GM21723 (cell line): ENCODE measurements around the gene ZNF552.
"Not testable (repeated sequence)": the region's sequence is repeated elsewhere in the genome, so short reads cannot be mapped to it uniquely, and the experiment has no call there.

ENCODE experiments used
- ATAC-seq: cut with Tn5 transposase; IDR thresholded peaks from one replicate; pipeline ENCODE4 v1.9.1; 2021; ENCODE audit warnings: mild to moderate bottlenecking, moderate library complexity; ENCODE audit not compliant: unreplicated experiment

Gene ZNF552

DNA sequence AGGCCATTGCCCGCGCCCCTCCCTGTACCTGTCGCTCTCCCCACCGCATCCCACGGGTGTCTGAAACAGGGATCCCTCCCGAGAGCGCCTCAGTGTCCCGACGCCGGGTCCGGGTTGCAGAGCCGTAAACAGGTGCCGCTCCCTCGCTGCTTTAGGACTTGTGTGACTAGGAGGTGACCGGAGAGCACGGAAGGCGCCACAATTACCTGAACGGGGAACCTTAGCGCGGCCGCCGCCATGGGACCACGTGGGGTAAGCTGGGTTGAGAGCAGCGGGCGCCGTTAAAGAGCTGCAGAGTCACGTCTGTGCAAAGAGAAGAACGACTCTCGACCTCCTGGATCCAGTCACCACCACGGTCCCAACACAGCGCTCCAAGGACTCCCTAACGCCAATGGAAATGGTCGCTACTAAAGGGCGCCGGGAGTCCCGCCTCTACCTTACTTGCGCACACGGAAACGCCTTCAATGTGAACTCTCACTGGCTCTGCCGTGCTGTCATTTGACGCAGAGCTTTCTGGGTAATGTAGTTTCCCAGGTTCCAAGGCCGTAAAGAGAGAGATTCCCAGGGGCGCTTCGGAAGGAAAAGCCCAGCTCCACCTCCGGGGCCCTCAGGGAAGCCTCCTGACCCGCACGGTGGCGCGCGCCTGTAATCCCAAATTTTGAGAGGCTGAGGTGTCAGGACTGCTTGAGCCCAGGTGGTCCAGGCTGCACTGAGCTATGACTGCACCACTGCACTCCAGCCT, at the start of gene ZNF552:
Gene ZNF552, minus strand, starts transcription at position 409 of the 742 bp plus-strand sequence. Its CDS starts 170 bp downstream, at position 239.
- ATAC-seq = peak; percentile 63

DNA sequence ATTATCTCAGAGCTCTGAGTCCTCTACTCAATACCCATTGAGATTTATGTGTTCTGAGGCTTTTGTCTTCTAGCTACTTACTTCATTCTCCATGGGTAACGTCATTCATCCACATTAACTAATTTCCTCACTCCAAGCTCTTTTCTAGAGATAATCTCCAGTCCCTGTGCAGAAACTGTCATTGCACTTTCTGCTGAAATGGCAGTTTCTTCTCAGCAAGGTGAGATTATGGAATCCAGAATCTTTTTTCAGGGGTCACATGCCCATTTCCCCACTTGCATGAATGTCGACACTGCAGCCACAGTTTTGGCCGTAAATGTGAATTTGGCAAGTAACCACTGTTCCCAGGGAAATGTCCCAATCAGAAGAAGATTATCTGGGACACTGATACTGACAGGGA, 47.6 kb upstream of the ZNF552 start:
- ATAC-seq = not testable (repeated sequence)

DNA sequence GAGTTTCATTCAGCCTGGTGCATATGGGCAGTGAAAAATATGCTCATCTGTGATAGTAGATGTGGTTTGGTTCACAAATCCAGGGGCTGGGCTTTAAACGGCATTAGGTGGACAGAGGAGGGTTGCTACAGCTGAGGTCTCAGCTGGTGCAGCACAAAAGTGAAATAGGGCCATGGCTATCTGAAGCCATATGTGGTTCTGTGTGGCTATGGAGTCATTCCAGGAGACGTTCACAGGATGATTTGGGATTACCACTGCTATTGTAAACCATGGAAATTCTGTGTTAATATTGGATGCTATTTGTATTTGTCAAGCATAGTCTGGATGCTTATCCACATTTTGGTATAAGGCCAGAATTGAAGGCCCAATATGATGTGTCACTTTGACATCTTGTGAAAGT, 39.4 kb upstream of the ZNF552 start:
- not testable (repeated sequence) for ATAC-seq

DNA sequence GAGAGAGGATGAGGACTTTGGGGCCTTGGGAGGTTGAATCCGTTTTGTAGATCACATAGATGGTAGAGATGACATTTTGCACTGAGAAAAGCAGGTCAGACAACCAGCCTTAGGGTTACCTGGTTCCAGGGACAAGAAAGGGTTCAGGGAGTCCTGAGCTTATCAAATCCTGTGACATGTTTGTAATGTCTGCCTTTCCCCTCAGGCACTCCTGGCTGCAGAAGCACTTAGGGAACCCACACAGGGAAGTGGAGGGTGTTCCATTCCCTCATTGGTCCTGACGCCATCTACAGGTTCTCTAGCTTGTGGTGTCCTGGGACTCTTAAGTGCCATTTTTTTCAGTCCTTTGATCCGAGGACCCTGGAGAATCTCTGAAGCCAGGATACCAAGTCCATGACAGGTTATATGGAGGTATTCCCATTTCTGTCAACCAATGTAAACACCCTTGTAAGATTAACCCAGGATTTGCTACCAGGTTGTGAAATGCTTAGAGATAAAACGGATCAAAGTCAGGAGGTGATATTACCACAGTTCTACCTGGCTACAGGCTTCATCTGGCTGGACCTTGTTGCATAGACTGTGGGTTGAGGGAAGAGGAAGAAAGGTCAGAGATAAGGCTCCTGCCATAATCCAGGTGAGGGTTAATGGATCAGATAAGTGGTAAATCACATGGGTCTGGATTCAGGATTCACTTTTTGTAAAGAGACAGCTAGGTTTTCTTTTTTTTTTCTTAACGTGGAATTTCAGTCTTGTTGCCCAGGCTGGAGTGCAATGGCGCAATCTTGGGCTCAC, 37.3 kb upstream of the ZNF552 start:
- not testable (repeated sequence) for ATAC-seq

DNA sequence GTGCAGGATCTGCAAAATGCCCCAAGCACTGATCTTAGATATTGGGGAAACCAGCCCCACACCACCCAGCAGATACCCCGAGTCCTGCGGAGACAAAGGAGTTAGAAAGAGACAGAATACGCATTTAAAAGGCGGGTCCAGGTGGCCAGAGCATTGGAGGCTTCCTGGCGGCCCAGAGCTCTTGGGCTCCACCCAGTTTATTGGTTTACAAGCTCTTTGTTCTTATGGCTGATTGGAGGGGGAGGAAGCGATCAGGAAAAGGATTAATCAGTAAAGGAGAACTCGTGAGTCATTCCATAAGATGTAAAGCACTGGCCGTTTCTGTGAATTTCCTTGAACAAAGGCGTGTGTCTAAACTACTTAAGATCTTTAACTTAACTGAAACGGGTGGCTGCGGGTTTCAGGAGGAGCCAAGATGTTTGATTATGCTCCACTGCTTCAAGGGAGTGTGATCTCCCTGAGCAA, 35.9 kb upstream of the ZNF552 start:
- no peak for ATAC-seq

DNA sequence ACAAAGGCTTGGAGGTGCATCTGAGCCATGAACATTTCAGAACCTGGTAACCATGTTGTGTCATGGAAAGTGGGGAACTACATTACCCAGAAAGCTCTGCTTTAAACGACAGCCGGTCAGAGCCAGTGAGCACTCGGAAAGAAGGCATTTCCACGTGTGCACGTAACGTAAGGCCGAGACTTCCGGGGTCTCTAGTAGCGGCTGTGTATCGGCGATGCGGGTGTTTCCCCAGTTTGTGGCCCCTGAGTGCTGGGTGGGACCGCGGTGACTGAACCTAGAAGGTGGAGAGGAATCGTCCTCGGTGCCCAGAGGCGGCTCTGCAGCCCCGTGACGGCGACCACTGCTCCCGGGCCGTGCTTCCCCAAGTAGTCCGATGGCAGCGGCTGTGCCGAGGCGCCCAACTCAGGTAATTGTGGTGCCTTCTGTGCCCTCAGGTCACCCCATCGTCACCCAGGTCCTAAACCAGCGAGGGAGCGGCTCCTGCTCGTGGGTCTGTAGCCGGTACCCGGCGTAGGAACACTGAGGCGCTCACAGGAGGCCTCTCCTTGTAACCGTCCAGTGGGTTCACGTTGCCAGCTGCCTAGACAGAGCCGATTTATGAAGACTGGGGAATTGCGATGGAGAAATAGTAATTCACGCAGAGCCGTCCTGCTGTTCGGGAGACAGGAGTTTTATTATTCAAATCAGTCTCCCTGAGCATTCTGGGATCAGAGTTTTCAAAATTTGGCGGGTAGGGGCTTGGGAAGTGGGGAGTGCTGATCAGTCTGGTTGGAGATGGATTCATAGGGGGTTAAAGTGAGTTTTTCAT, 35.2 kb upstream of the ZNF552 start, which contains the start of gene ZNF587:
Gene ZNF587, plus strand, starts transcription at position 194 of the 808 bp plus-strand sequence. Its CDS starts 180 bp downstream, at position 374.
- peak; percentile 90 for ATAC-seq

DNA sequence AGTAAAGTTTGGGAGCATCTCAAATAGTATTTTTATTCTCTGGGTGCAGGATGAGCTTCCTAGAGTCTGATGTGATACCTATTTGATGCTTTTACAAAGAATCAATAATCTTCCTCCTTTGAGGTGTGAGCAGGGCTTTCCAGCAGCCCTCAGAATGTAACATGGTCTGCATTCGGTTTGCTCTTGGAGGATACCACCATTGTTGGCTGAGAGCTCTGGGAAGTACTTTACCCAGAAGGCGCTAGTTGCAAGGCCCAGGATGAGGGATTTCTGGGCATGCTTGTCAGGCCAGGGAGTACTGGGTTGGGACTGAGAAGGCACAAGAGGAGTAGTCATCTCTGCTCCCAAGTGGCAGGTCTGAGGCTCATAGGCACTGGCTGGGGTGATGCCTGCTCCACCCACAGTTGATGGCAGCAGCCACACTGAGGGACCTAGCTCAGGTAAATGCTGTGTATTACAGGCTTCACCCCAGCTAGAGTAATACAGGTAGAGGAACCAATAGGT, 34.5 kb upstream of the ZNF552 start:
- peak; percentile 20 for ATAC-seq

DNA sequence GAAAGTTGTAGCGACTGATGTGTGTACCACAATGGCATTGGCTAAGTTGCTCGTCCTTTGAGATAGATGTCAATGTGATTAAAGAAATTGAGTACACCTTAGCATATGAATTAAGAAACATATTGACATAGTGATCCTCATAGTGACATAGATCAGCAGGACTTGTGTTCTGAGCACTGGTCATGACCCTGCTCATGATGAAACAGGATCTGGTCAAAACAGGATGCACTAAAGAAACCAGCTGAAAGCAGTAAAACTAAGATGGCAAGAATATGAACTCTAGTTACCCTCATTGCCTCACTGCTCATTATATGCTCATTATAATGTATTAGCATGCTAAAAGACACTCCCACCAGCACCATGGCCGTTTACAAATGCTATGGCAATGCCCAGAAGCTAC, 32.5 kb upstream of the ZNF552 start:
- not testable (repeated sequence) for ATAC-seq

DNA sequence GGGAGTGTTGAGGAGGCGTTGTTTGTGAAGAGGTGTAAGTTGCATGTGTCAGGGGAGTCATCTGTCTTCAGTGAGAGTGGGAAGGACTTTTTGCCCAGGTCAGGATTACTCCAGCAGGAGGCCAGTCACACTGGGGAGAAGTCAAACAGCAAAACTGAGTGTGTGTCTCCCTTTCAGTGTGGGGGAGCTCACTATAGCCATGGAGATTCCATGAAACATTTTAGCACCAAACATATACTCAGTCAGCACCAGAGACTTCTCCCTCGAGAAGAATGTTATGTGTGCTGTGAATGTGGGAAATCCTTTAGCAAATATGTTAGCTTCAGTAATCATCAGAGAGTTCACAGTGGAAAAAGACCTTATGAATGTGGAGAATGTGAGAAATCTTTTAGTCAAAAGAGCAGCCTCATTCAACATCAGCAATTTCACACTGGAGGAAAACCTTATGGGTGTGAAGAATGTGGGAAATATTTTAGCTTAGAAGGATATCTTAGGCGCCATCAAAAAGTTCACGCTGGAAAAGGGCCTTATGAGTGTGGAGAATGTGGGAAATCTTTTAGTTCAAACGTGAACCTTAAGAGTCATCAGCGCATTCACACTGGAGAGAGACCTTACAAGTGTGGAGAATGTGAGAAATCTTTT, 26.5 kb upstream of the ZNF552 start:
- no peak for ATAC-seq

DNA sequence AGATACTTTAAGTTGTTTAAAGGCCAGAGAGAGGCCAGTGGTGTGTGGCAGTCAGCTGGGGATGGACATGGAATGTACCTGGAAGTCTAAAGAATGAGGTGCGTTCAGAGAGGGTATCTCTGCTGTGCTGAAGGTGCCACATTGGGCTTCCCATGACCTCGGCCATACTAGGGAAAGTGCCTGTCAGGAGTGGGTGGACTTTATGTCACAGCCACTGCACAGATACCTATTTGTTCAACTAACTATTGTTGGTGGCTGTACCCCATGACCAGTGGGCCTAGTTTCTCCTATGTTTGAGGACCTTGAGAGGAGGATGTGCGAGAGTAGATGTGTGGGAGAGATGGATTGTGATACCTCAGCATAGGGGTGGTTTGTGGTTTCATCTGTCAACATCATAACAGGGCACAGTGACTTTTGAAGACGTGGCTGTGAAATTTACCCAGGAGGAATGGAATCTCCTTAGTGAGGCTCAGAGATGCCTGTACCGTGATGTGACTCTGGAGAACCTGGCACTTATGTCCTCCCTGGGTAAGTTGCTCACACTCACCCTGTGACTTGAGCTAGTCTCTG, 24.0 kb upstream of the ZNF552 start:
- not testable (repeated sequence) for ATAC-seq

DNA sequence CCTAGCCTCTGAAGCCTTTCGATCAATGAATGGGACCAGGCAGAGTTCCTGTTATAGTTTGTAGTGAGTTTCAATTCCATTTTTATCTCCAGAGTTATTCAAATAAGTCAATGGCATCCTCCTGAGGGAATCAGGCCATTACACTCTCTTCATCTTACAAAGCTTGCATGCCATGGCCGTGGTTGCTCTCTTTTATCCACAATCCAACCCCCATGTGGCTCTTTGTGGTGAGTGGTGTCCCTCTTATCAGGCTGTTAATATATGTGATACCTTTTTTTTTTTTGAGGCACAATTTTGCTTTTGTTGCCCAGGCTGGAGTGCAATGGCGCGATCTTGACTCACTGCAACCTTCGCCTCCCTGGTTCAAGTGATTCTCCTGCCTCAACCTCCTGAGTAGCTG, 22.3 kb upstream of the ZNF552 start:
- ATAC-seq = not testable (repeated sequence)

DNA sequence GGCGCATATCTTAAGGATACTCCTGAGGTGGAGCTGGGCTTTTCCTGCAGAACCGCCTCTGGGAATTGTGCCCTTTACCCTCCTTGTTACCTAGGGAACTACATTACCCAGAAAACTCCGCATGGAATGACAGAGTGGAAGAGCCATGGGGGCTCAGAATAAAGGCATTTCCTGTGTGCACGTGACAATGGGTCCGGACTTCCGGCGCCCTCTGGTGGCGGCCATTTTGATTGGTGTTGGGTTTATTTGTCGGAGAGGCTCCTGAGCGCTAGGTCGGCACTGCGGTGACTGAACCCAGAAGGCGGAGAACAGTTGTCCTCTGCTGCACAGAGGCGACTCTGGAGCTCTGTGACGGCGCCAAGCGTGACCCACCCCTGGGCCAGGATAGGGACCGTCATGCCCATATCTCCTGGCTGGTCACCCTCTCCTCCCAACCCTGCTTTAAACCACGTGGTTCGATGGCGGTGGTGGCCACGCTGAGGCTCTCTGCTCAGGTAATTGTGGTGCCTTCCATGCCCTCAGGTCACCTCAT, 15.4 kb upstream of the ZNF552 start, which contains the start of gene ZNF587B:
Gene ZNF587B, plus strand, starts transcription at position 229 of the 532 bp plus-strand sequence. Its CDS starts 230 bp downstream, at position 459.
- ATAC-seq = no peak

DNA sequence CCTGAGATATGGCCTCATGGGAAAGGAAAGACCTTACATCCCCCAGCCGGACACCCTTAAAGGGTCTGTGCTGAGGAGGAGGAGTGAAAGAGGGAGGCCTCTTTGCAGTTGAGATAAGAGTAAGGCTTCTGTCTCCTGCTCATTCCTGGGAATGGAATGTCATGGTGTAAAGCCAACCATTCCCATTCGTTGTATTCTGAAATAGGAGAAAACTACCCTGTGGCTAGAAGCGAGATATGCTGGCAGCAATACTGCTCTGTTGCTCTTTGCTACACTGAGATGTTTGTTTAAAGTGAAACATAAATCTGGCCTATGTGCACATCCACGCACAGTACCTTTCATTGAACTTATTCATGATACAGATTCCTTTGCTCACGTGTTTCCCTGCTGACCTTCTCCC, 14.6 kb upstream of the ZNF552 start:
- ATAC-seq = no peak

DNA sequence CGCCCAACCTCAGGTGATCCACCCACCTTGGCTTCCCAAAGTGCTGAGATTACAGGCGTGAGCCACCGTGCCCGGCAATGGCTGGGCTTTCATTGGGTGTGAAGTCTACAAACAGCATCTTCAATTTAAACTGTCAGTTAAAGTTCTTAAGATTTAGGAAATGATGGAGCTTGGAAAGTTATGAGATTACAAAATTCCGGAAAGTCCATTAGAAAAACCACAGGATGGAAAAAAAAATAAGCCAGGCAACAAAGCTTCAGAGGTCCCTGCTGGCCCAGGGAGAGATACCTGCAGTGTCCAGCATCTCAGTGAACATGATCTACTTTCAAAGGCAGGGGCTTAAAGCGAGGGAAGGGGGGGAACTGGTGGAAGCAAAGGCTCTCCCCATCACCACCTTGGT, 10.8 kb upstream of the ZNF552 start:
- ATAC-seq = no peak

DNA sequence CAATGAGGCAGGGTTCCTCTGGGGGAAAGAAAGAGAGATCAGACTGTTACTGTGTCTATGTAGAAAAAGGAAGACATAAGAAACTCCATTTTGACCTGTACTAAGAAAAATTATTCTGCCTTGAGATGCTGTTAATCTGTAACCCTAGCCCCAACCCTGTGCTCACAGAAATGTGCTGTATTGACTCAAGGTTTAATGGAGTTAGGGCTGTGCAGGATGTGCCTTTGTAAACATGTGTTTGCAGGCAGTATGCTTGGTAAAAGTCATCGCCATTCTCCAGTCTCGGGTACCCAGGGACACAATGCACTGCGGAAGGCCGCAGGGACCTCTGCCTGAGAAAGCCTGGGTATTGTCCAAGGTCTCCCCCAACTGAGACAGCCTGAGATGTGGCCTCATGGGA, 8.9 kb upstream of the ZNF552 start:
- not testable (repeated sequence) for ATAC-seq

DNA sequence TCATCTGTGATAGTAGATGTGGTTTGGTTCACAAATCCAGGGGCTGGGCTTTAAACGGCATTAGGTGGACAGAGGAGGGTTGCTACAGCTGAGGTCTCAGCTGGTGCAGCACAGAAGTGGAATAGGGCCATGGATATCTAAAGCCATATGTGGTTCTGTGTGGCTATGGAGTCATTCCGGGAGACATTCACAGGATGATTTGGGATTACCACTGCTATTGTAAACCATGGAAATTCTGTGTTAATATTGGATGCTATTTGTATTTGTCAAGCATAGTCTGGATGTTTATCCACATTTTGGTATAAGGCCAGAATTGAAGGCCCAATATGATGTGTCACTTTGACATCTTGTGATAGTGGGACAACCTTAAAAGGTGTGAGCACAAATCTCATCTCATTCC, 8.4 kb upstream of the ZNF552 start:
- not testable (repeated sequence) for ATAC-seq

DNA sequence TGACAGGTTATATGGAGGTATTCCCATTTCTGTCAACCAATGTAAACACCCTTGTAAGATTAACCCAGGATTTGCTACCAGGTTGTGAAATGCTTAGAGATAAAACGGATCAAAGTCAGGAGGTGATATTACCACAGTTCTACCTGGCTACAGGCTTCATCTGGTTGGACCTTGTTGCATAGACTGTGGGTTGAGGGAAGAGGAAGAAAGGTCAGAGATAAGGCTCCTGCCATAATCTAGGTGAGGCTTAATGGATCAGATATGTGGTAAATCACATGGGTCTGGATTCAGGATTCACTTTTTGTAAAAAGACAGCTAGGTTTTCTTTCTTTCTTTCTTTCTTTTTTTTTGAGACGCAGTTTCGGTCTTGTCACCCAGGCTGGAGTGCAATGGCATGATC, 6.8 kb upstream of the ZNF552 start:
- not testable (repeated sequence) for ATAC-seq

DNA sequence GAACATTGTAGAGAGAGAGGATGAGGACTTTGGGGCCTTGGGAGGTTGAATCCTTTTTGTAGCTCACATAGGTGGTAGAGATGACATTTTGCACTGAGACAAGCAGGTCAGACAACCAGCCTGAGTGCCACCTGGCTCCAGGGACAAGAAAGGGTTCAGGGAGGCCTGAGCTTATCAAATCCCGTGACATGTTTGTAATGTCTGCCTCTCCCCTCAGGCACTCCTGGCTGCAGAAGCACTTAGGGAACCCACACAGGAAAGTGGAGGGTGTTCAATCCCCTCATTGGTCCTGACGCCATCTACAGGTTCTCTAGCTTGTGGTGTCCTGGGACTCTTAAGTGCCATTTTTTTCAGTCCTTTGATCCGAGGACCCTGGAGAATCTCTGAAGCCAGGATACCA, 6.4 kb upstream of the ZNF552 start:
- not testable (repeated sequence) for ATAC-seq

DNA sequence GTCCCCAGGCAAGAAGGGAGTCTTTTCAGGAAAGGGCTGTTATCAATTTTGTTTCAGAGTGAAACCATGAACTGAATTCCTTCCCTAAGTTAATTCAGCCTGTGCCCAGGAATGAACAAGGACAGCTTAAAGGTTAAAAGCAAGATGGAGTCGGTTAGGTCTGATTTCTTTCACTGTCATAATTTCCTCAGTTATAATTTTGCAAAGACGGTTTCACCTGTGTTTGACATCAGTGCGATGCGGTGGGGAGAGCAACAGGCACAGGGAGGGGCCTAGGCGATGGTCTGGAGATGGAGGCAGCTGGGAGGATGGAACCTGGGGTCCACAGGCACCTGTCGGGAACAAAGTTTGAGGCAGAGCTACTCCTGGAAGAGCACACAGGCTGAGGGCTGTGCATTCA, 5.9 kb upstream of the ZNF552 start:
- no peak for ATAC-seq
